NB4 (cell line): ENCODE results near the gene NDOR1.

Source experiments
- DNase-seq: peaks from one replicate; pipeline ENCODE4 v3.0.0; 2010; ENCODE audit warnings: low read depth
- H3K4me3 ChIP-seq: one replicate; pipeline ENCODE4 v1.5.1; 2011; ENCODE audit warnings: mild to moderate bottlenecking, low read depth, low read length, moderate library complexity
- CTCF ChIP-seq: IDR thresholded peaks from one replicate; pipeline ENCODE4 v1.5.1; 2012; ENCODE audit warnings: low read depth, low read length
- MAX ChIP-seq: IDR thresholded peaks from 2 replicates; pipeline ENCODE4 v1.6.1; 2011; ENCODE audit warnings: low read depth, low read length
- MYC ChIP-seq: IDR thresholded peaks from 2 replicates; pipeline ENCODE4 v1.6.1; 2011; ENCODE audit warnings: low read depth, low read length
- POLR2A ChIP-seq: IDR thresholded peaks from 2 replicates; pipeline ENCODE4 v1.6.1; 2011; ENCODE audit warnings: mild to moderate bottlenecking; ENCODE audit not compliant: insufficient read length; ENCODE audit errors: extremely low read depth

Gene NDOR1

GRCh38 chr9:137163805-137164204 is 41.7 kb upstream of the NDOR1 start:
- no peak for TF ChIP-seq POLR2A
- TF ChIP-seq CTCF = no peak
- TF ChIP-seq MAX = no peak
- TF ChIP-seq MYC = no peak
- no peak overlapping the region for H3K4me3 ChIP-seq
- DNase-seq = no peak

- TF ChIP-seq MAX (no peak), POLR2A (no peak), CTCF (no peak), MYC (no peak)
Measured at GRCh38 chr9:137164370-137165249, 40.9 kb upstream of the NDOR1 start.

GRCh38 chr9:137165250-137165836 is 40.2 kb upstream of the NDOR1 start:
- TF ChIP-seq MYC (no peak), POLR2A (no peak), MAX (no peak), CTCF (no peak)
- no peak for DNase-seq
- no peak overlapping the region for H3K4me3 ChIP-seq

More at GRCh38 chr9:137164370-137165249, 40.9 kb upstream of the NDOR1 start:
- no peak overlapping the region for H3K4me3 ChIP-seq
- DNase-seq = no peak

- H3K4me3 ChIP-seq = no peak overlapping the region
- TF ChIP-seq CTCF = no peak
- no peak for TF ChIP-seq MYC
- TF ChIP-seq POLR2A = no peak
- TF ChIP-seq MAX = no peak
- DNase-seq = no peak
Measured at GRCh38 chr9:137166380-137167229, 38.9 kb upstream of the NDOR1 start.

GRCh38 chr9:137167277-137167746 is 38.2 kb upstream of the NDOR1 start:
- DNase-seq = peak; percentile 39
- TF ChIP-seq CTCF (no peak), MYC (no peak), POLR2A (no peak), MAX (no peak)
- H3K4me3 ChIP-seq = no peak overlapping the region
